ENCODE data around the gene ITPR1.

Gene ITPR1

GRCh38 chr3:4720316-4721075, 227.3 kb downstream of the ITPR1 start:
- no peaks in the 10 kb centered on the region for H3K27me3 ChIP-seq (ENCODE audit: control insufficient read depth, insufficient read depth, low read length)
- no peak overlapping the region for H3K9ac ChIP-seq (ENCODE audit: low read length)
- no peak overlapping the region for H3K4me3 ChIP-seq (ENCODE audit: low read length)
- no peak overlapping the region for H3K27ac ChIP-seq (ENCODE audit: low read length)
- no peaks in the 10 kb centered on the region for H3K36me3 ChIP-seq (ENCODE audit: control insufficient read depth, low read depth, low read length)
- peaks cover 16% of the 10 kb centered on the region for H3K4me1 ChIP-seq (ENCODE audit: control insufficient read depth, low read depth, low read length)
- no peaks in the 10 kb centered on the region for H3K9me3 ChIP-seq (ENCODE audit: control insufficient read depth, low read depth, low read length)

- no peaks in the 10 kb centered on the region for H3K36me3 ChIP-seq (ENCODE audit: control insufficient read depth, low read depth, low read length)
- no peak overlapping the region for H3K9ac ChIP-seq (ENCODE audit: low read length)
- H3K27me3 ChIP-seq (ENCODE audit: control insufficient read depth, insufficient read depth, low read length), result no peaks in the 10 kb centered on the region
- H3K4me3 ChIP-seq (ENCODE audit: low read length), result no peak overlapping the region
- no peaks in the 10 kb centered on the region for H3K9me3 ChIP-seq (ENCODE audit: control insufficient read depth, low read depth, low read length)
- no peak overlapping the region for H3K27ac ChIP-seq (ENCODE audit: low read length)
- H3K4me1 ChIP-seq (ENCODE audit: control insufficient read depth, low read depth, low read length), result peaks cover 16% of the 10 kb centered on the region
Observed at GRCh38 chr3:4721511-4721911, 228.4 kb downstream of the ITPR1 start.

GRCh38 chr3:4722103-4722502, 229.0 kb downstream of the ITPR1 start:
- Histone ChIP-seq H3K4me1 (ENCODE audit: control insufficient read depth, low read depth, low read length) (peaks cover 16% of the 10 kb centered on the region), H3K27ac (ENCODE audit: low read length) (no peak overlapping the region), H3K9me3 (ENCODE audit: control insufficient read depth, low read depth, low read length) (no peaks in the 10 kb centered on the region), H3K4me3 (ENCODE audit: low read length) (no peak overlapping the region), H3K9ac (ENCODE audit: low read length) (no peak overlapping the region), H3K36me3 (ENCODE audit: control insufficient read depth, low read depth, low read length) (no peaks in the 10 kb centered on the region), H3K27me3 (ENCODE audit: control insufficient read depth, insufficient read depth, low read length) (no peaks in the 10 kb centered on the region)

GRCh38 chr3:4724051-4724629, 231.0 kb downstream of the ITPR1 start:
- Histone ChIP-seq H3K27ac (ENCODE audit: low read length) (no peak overlapping the region), H3K9me3 (ENCODE audit: control insufficient read depth, low read depth, low read length) (no peaks in the 10 kb centered on the region), H3K9ac (ENCODE audit: low read length) (no peak overlapping the region)

GRCh38 chr3:4726549-4726948, 233.4 kb downstream of the ITPR1 start:
- Histone ChIP-seq H3K4me1 (ENCODE audit: control insufficient read depth, low read depth, low read length) (peaks cover 1% of the 10 kb centered on the region), H3K36me3 (ENCODE audit: control insufficient read depth, low read depth, low read length) (no peaks in the 10 kb centered on the region)

More at GRCh38 chr3:4724051-4724629, 231.0 kb downstream of the ITPR1 start:
- H3K27me3 ChIP-seq (ENCODE audit: control insufficient read depth, insufficient read depth, low read length), result no peaks in the 10 kb centered on the region
- H3K4me1 ChIP-seq (ENCODE audit: control insufficient read depth, low read depth, low read length), result peaks cover 16% of the 10 kb centered on the region
- H3K36me3 ChIP-seq (ENCODE audit: control insufficient read depth, low read depth, low read length), result no peaks in the 10 kb centered on the region
- no peak overlapping the region for H3K4me3 ChIP-seq (ENCODE audit: low read length)

GRCh38 chr3:4729061-4729973, 236.2 kb downstream of the ITPR1 start:
- H3K36me3 ChIP-seq (ENCODE audit: control insufficient read depth, low read depth, low read length), result no peaks in the 10 kb centered on the region
- H3K4me3 ChIP-seq (ENCODE audit: low read length), result no peak overlapping the region
- no peaks in the 10 kb centered on the region for H3K27me3 ChIP-seq (ENCODE audit: control insufficient read depth, insufficient read depth, low read length)
- no peak overlapping the region for H3K27ac ChIP-seq (ENCODE audit: low read length)
- H3K4me1 ChIP-seq (ENCODE audit: control insufficient read depth, low read depth, low read length), result peaks cover 9% of the 10 kb centered on the region
- no peak overlapping the region for H3K9ac ChIP-seq (ENCODE audit: low read length)
- no peaks in the 10 kb centered on the region for H3K9me3 ChIP-seq (ENCODE audit: control insufficient read depth, low read depth, low read length)

More at GRCh38 chr3:4726549-4726948, 233.4 kb downstream of the ITPR1 start:
- Histone ChIP-seq H3K9ac (ENCODE audit: low read length) (no peak overlapping the region), H3K4me3 (ENCODE audit: low read length) (no peak overlapping the region), H3K27ac (ENCODE audit: low read length) (no peak overlapping the region), H3K9me3 (ENCODE audit: control insufficient read depth, low read depth, low read length) (no peaks in the 10 kb centered on the region), H3K27me3 (ENCODE audit: control insufficient read depth, insufficient read depth, low read length) (no peaks in the 10 kb centered on the region)

GRCh38 chr3:4730719-4731118, 237.6 kb downstream of the ITPR1 start:
- no peaks in the 10 kb centered on the region for H3K9me3 ChIP-seq (ENCODE audit: control insufficient read depth, low read depth, low read length)
- no peaks in the 10 kb centered on the region for H3K36me3 ChIP-seq (ENCODE audit: control insufficient read depth, low read depth, low read length)
- H3K9ac ChIP-seq (ENCODE audit: low read length), result no peak overlapping the region
- no peak overlapping the region for H3K27ac ChIP-seq (ENCODE audit: low read length)
- H3K27me3 ChIP-seq (ENCODE audit: control insufficient read depth, insufficient read depth, low read length), result no peaks in the 10 kb centered on the region
- H3K4me1 ChIP-seq (ENCODE audit: control insufficient read depth, low read depth, low read length), result peaks cover 9% of the 10 kb centered on the region
- H3K4me3 ChIP-seq (ENCODE audit: low read length), result no peak overlapping the region

GRCh38 chr3:4731543-4732111, 238.5 kb downstream of the ITPR1 start:
- H3K36me3 ChIP-seq (ENCODE audit: control insufficient read depth, low read depth, low read length), result no peaks in the 10 kb centered on the region
- no peak overlapping the region for H3K9ac ChIP-seq (ENCODE audit: low read length)
- H3K4me3 ChIP-seq (ENCODE audit: low read length), result no peak overlapping the region
- peaks cover 9% of the 10 kb centered on the region for H3K4me1 ChIP-seq (ENCODE audit: control insufficient read depth, low read depth, low read length)
- no peaks in the 10 kb centered on the region for H3K27me3 ChIP-seq (ENCODE audit: control insufficient read depth, insufficient read depth, low read length)
- H3K27ac ChIP-seq (ENCODE audit: low read length), result no peak overlapping the region
- no peaks in the 10 kb centered on the region for H3K9me3 ChIP-seq (ENCODE audit: control insufficient read depth, low read depth, low read length)

GRCh38 chr3:4732925-4733324, 239.8 kb downstream of the ITPR1 start:
- Histone ChIP-seq H3K9me3 (ENCODE audit: control insufficient read depth, low read depth, low read length) (no peaks in the 10 kb centered on the region), H3K27ac (ENCODE audit: low read length) (no peak overlapping the region), H3K9ac (ENCODE audit: low read length) (no peak overlapping the region), H3K4me3 (ENCODE audit: low read length) (no peak overlapping the region), H3K4me1 (ENCODE audit: control insufficient read depth, low read depth, low read length) (peaks cover 9% of the 10 kb centered on the region), H3K27me3 (ENCODE audit: control insufficient read depth, insufficient read depth, low read length) (no peaks in the 10 kb centered on the region), H3K36me3 (ENCODE audit: control insufficient read depth, low read depth, low read length) (no peaks in the 10 kb centered on the region)

- H3K9me3 ChIP-seq (ENCODE audit: control insufficient read depth, low read depth, low read length), result no peaks in the 10 kb centered on the region
- H3K9ac ChIP-seq (ENCODE audit: low read length), result no peak overlapping the region
- no peaks in the 10 kb centered on the region for H3K27me3 ChIP-seq (ENCODE audit: control insufficient read depth, insufficient read depth, low read length)
- no peak overlapping the region for H3K27ac ChIP-seq (ENCODE audit: low read length)
- H3K4me3 ChIP-seq (ENCODE audit: low read length), result no peak overlapping the region
- no peaks in the 10 kb centered on the region for H3K36me3 ChIP-seq (ENCODE audit: control insufficient read depth, low read depth, low read length)
- peaks cover 9% of the 10 kb centered on the region for H3K4me1 ChIP-seq (ENCODE audit: control insufficient read depth, low read depth, low read length)
Observed at GRCh38 chr3:4734454-4734853, 241.3 kb downstream of the ITPR1 start.

GRCh38 chr3:4735243-4735642, 242.1 kb downstream of the ITPR1 start:
- Histone ChIP-seq H3K36me3 (ENCODE audit: control insufficient read depth, low read depth, low read length) (no peaks in the 10 kb centered on the region), H3K9ac (ENCODE audit: low read length) (no peak overlapping the region), H3K9me3 (ENCODE audit: control insufficient read depth, low read depth, low read length) (no peaks in the 10 kb centered on the region), H3K27ac (ENCODE audit: low read length) (no peak overlapping the region), H3K4me3 (ENCODE audit: low read length) (no peak overlapping the region), H3K27me3 (ENCODE audit: control insufficient read depth, insufficient read depth, low read length) (no peaks in the 10 kb centered on the region), H3K4me1 (ENCODE audit: control insufficient read depth, low read depth, low read length) (peaks cover 9% of the 10 kb centered on the region)
